ENCODE measurements around the gene BZW2. TPM values are rescaled to one million over a fixed set of nuclear protein-coding genes. Genes with fewer than 3 reads are reported as not detected.

BZW2 gene
- total and polyA plus RNA-seq, 7 experiments from 2014 or later = 24.6 to 79.3 (median 30.5) TPM

DNA sequence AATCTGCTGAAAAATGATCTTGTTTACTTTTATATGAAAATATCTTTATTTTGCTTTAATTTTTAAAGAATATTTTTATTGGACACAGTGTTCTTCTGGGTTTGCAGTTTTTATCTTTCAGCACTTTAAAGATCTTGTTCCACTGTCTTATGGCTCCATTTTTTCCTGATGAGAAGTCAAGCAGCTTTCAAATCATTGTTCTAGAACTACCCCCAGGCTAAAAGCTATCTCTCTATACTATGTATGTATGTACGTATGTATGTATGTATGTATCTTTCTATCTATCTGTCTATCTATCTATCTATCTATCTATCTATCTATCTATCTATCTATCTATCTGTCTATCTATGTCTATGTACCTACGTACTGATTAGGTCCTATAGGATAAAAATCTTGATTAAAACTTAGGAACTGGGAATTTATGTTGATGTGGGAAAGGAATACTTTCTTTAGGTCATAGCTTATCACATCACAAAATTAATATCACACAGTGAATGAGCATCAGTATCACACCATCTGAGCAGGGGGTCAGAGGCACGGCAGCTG lies 72.2 kb downstream of the BZW2 start:
- no peaks in the 10 kb centered on the region for H3K9me3 ChIP-seq (ENCODE audit: control insufficient read depth in 2 of 3, low read length in 3 of 3)
- intact Hi-C loops (cut with micrococcal nuclease) = no loop called here
- Mint-ChIP-seq H3K9me3 (peaks cover 0 to 1% (median 0%) of the 10 kb centered on the region in 11 donors), H3K27ac (no peak overlapping the region), H3K27me3 (no peaks in the 10 kb centered on the region), H3K4me1 (no peaks in the 10 kb centered on the region), H3K36me3 (peaks cover 0 to 12% (median 8%) of the 10 kb centered on the region in 5 donors), H3K4me3 (no peak overlapping the region)
- ChIA-PET CTCF (interaction anchor here (0.5 kb wide), 1 partner anchor 28 kb away, joined by 5 read pairs; no protein-coding TSS in a partner anchor), POLR2A (no interaction called here)
- no peak overlapping the region for H3K4me3 ChIP-seq (ENCODE audit: low read length)
- H3K4me1 ChIP-seq (ENCODE audit: control insufficient read depth in 2 of 2, insufficient read depth in 2 of 2, low read length in 2 of 2) = no peaks in the 10 kb centered on the region
- H3K27ac ChIP-seq (ENCODE audit: low read depth, low read length) = no peak overlapping the region
- H3K27me3 ChIP-seq (ENCODE audit: control insufficient read depth in 2 of 2, insufficient read depth in 2 of 2, low read length in 2 of 2) = no peaks in the 10 kb centered on the region
- DNase-seq (no peak), ATAC-seq (no peak)
- H3K36me3 ChIP-seq (ENCODE audit: control insufficient read depth in 2 of 3, insufficient read depth in 3 of 3, low read length in 3 of 3) = no peaks in the 10 kb centered on the region

DNA sequence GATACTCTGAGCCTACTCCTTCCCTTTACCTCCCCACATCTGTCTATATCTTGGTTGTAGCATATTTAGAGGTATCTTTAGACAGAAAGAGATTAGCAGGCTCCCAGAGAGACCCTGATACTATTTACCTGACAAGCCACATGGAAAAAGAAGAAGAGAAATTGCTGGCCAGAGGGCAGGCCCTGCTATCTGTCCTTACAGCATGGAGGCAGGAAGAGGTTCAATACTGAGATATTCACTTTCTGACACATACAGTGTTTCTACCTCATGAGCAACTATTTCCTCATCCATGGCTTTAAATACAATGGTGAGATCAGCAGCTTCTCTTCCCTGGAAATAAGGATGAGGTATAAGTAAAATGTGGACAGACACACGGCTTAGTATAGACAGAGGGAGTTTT lies 73.7 kb downstream of the BZW2 start:
- intact Hi-C loops (cut with micrococcal nuclease) = no loop called here
- no peak overlapping the region for H3K4me3 ChIP-seq (ENCODE audit: low read length)
- ChIA-PET POLR2A (no interaction called here), CTCF (no interaction called here)
- ATAC-seq (no peak), DNase-seq (no peak)
- H3K36me3 ChIP-seq (ENCODE audit: control insufficient read depth in 2 of 3, insufficient read depth in 3 of 3, low read length in 3 of 3) = no peaks in the 10 kb centered on the region
- H3K27ac Mint-ChIP-seq = no peak overlapping the region
- H3K9me3 ChIP-seq (ENCODE audit: control insufficient read depth in 2 of 3, low read length in 3 of 3) = no peaks in the 10 kb centered on the region
- H3K9me3 Mint-ChIP-seq = peaks cover 0 to 1% (median 0%) of the 10 kb centered on the region in 11 donors
- H3K4me1 ChIP-seq (ENCODE audit: control insufficient read depth in 2 of 2, insufficient read depth in 2 of 2, low read length in 2 of 2) = no peaks in the 10 kb centered on the region
- H3K27me3 Mint-ChIP-seq = no peaks in the 10 kb centered on the region
- peaks cover 0 to 17% (median 8%) of the 10 kb centered on the region in 5 donors for H3K36me3 Mint-ChIP-seq
- no peaks in the 10 kb centered on the region for H3K4me1 Mint-ChIP-seq
- no peak overlapping the region for H3K4me3 Mint-ChIP-seq
- no peak overlapping the region for H3K27ac ChIP-seq (ENCODE audit: low read depth, low read length)
- H3K27me3 ChIP-seq (ENCODE audit: control insufficient read depth in 2 of 2, insufficient read depth in 2 of 2, low read length in 2 of 2) = no peaks in the 10 kb centered on the region

DNA sequence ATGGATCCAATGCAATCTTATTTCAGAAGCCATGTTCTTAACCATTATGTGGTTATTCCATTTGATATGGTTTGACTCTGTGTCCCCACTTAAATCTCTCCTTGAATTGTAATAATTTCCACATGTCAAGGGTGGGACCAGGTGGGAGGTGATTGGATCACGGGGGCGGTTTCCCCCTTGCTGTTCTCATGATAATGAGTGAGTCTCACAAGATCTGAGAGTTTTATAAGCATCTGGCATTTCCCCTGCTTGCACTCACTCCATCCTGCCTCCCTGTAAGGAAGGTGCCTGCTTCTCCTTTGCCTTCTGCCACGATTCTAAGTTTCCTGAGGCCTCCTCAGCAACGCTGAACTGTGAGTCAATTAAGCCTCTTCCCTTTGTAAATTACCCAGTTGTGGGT lies 75.6 kb downstream of the BZW2 start:
- no peak for ATAC-seq
- CTCF ChIA-PET = no interaction called here
- H3K36me3 ChIP-seq (ENCODE audit: control insufficient read depth in 2 of 3, insufficient read depth in 3 of 3, low read length in 3 of 3) = no peaks in the 10 kb centered on the region
- no peak overlapping the region for H3K27ac Mint-ChIP-seq
- no peaks in the 10 kb centered on the region for H3K27me3 Mint-ChIP-seq
- no peaks in the 10 kb centered on the region for H3K4me1 ChIP-seq (ENCODE audit: control insufficient read depth in 2 of 2, insufficient read depth in 2 of 2, low read length in 2 of 2)
- peaks cover 0 to 12% (median 3%) of the 10 kb centered on the region in 5 donors for H3K36me3 Mint-ChIP-seq
- H3K9me3 ChIP-seq (ENCODE audit: control insufficient read depth in 2 of 3, low read length in 3 of 3) = no peaks in the 10 kb centered on the region
- no peaks in the 10 kb centered on the region for H3K4me1 Mint-ChIP-seq
- no peak for DNase-seq
- no peaks in the 10 kb centered on the region for H3K27me3 ChIP-seq (ENCODE audit: control insufficient read depth in 2 of 2, insufficient read depth in 2 of 2, low read length in 2 of 2)
- no peak overlapping the region for H3K4me3 Mint-ChIP-seq
- H3K4me3 ChIP-seq (ENCODE audit: low read length) = no peak overlapping the region
- POLR2A ChIA-PET = no interaction called here
- intact Hi-C loops (cut with micrococcal nuclease) = no loop called here
- peaks cover 0 to 1% (median 0%) of the 10 kb centered on the region in 11 donors for H3K9me3 Mint-ChIP-seq
- H3K27ac ChIP-seq (ENCODE audit: low read depth, low read length) = no peak overlapping the region

- POLR2A ChIA-PET = no interaction called here
- H3K9me3 ChIP-seq (ENCODE audit: control insufficient read depth in 2 of 3, low read length in 3 of 3) = no peaks in the 10 kb centered on the region
- Mint-ChIP-seq H3K36me3 (peaks cover 0 to 11% (median 2%) of the 10 kb centered on the region in 5 donors), H3K27ac (no peak overlapping the region), H3K4me1 (no peaks in the 10 kb centered on the region), H3K9me3 (peaks cover 0 to 2% (median 0%) of the 10 kb centered on the region in 11 donors), H3K4me3 (no peak overlapping the region), H3K27me3 (no peaks in the 10 kb centered on the region)
- CTCF ChIA-PET = no interaction called here
- DNase-seq (no peak), ATAC-seq (no peak)
- H3K27ac ChIP-seq (ENCODE audit: low read depth, low read length) = no peak overlapping the region
- H3K4me1 ChIP-seq (ENCODE audit: control insufficient read depth in 2 of 2, insufficient read depth in 2 of 2, low read length in 2 of 2) = no peaks in the 10 kb centered on the region
- H3K27me3 ChIP-seq (ENCODE audit: control insufficient read depth in 2 of 2, insufficient read depth in 2 of 2, low read length in 2 of 2) = no peaks in the 10 kb centered on the region
- intact Hi-C loops (cut with micrococcal nuclease) = no loop called here
- no peak overlapping the region for H3K4me3 ChIP-seq (ENCODE audit: low read length)
- H3K36me3 ChIP-seq (ENCODE audit: control insufficient read depth in 2 of 3, insufficient read depth in 3 of 3, low read length in 3 of 3) = no peaks in the 10 kb centered on the region
These were observed 78.4 kb downstream of the BZW2 start for GRCh38 chr7:16724344-16724743.

- no peak overlapping the region for H3K27ac ChIP-seq (ENCODE audit: low read depth, low read length)
- intact Hi-C loops (cut with micrococcal nuclease) = no loop called here
- peaks cover 0 to 8% (median 2%) of the 10 kb centered on the region in 5 donors for H3K36me3 Mint-ChIP-seq
- POLR2A ChIA-PET = no interaction called here
- H3K36me3 ChIP-seq (ENCODE audit: control insufficient read depth in 2 of 3, insufficient read depth in 3 of 3, low read length in 3 of 3) = no peaks in the 10 kb centered on the region
- H3K27me3 Mint-ChIP-seq = no peaks in the 10 kb centered on the region
- H3K27me3 ChIP-seq (ENCODE audit: control insufficient read depth in 2 of 2, insufficient read depth in 2 of 2, low read length in 2 of 2) = no peaks in the 10 kb centered on the region
- no peak for DNase-seq
- CTCF ChIA-PET = no interaction called here
- ATAC-seq = no peak
- no peaks in the 10 kb centered on the region for H3K9me3 ChIP-seq (ENCODE audit: control insufficient read depth in 2 of 3, low read length in 3 of 3)
- no peak overlapping the region for H3K27ac Mint-ChIP-seq
- H3K4me3 Mint-ChIP-seq = no peak overlapping the region
- no peaks in the 10 kb centered on the region for H3K4me1 ChIP-seq (ENCODE audit: control insufficient read depth in 2 of 2, insufficient read depth in 2 of 2, low read length in 2 of 2)
- H3K9me3 Mint-ChIP-seq = peaks cover 0 to 2% (median 0%) of the 10 kb centered on the region in 11 donors
- H3K4me1 Mint-ChIP-seq = no peaks in the 10 kb centered on the region
- H3K4me3 ChIP-seq (ENCODE audit: low read length) = no peak overlapping the region
These were observed 80.2 kb downstream of the BZW2 start for GRCh38 chr7:16726189-16726588.

- intact Hi-C loops (cut with micrococcal nuclease) = no loop called here
- no peak overlapping the region for H3K27ac Mint-ChIP-seq
These were observed 81.8 kb downstream of the BZW2 start for GRCh38 chr7:16727736-16728135.

GRCh38 chr7:16728811-16729210 lies 82.8 kb downstream of the BZW2 start:
- intact Hi-C loops (cut with micrococcal nuclease) = no loop called here
- no peak for ATAC-seq
- ChIA-PET CTCF (no interaction called here), POLR2A (no interaction called here)
- Histone ChIP-seq H3K4me3 (ENCODE audit: low read length) (no peak overlapping the region), H3K27ac (ENCODE audit: low read depth, low read length) (no peak overlapping the region), H3K4me1 (ENCODE audit: control insufficient read depth in 2 of 2, insufficient read depth in 2 of 2, low read length in 2 of 2) (no peaks in the 10 kb centered on the region), H3K27me3 (ENCODE audit: control insufficient read depth in 2 of 2, insufficient read depth in 2 of 2, low read length in 2 of 2) (no peaks in the 10 kb centered on the region), H3K36me3 (ENCODE audit: control insufficient read depth in 2 of 3, insufficient read depth in 3 of 3, low read length in 3 of 3) (no peaks in the 10 kb centered on the region), H3K9me3 (ENCODE audit: control insufficient read depth in 2 of 3, low read length in 3 of 3) (no peaks in the 10 kb centered on the region)
- H3K27me3 Mint-ChIP-seq = no peaks in the 10 kb centered on the region
- no peak overlapping the region for H3K4me3 Mint-ChIP-seq
- peaks cover 0 to 2% (median 0%) of the 10 kb centered on the region in 11 donors for H3K9me3 Mint-ChIP-seq
- DNase-seq = no peak
- peaks cover 0 to 8% (median 2%) of the 10 kb centered on the region in 5 donors for H3K36me3 Mint-ChIP-seq
- H3K4me1 Mint-ChIP-seq = no peaks in the 10 kb centered on the region
- H3K27ac Mint-ChIP-seq = no peak overlapping the region

More at GRCh38 chr7:16727736-16728135, 81.8 kb downstream of the BZW2 start:
- H3K27ac ChIP-seq (ENCODE audit: low read depth, low read length) = no peak overlapping the region
- CTCF ChIA-PET = no interaction called here
- H3K4me3 ChIP-seq (ENCODE audit: low read length) = no peak overlapping the region
- no peaks in the 10 kb centered on the region for H3K36me3 ChIP-seq (ENCODE audit: control insufficient read depth in 2 of 3, insufficient read depth in 3 of 3, low read length in 3 of 3)
- H3K9me3 Mint-ChIP-seq = peaks cover 0 to 2% (median 0%) of the 10 kb centered on the region in 11 donors
- H3K4me1 ChIP-seq (ENCODE audit: control insufficient read depth in 2 of 2, insufficient read depth in 2 of 2, low read length in 2 of 2) = no peaks in the 10 kb centered on the region
- no peak for DNase-seq
- H3K4me3 Mint-ChIP-seq = no peak overlapping the region
- POLR2A ChIA-PET = no interaction called here
- H3K27me3 ChIP-seq (ENCODE audit: control insufficient read depth in 2 of 2, insufficient read depth in 2 of 2, low read length in 2 of 2) = no peaks in the 10 kb centered on the region
- H3K36me3 Mint-ChIP-seq = peaks cover 0 to 8% (median 2%) of the 10 kb centered on the region in 5 donors
- H3K27me3 Mint-ChIP-seq = no peaks in the 10 kb centered on the region
- H3K4me1 Mint-ChIP-seq = no peaks in the 10 kb centered on the region
- H3K9me3 ChIP-seq (ENCODE audit: control insufficient read depth in 2 of 3, low read length in 3 of 3) = no peaks in the 10 kb centered on the region
- ATAC-seq = no peak

Data from naive thymus-derived CD4-positive, alpha-beta T cell (primary cell).